GM23338 (cell line): ENCODE results near the gene HNF4A. TPM values are rescaled to one million over a fixed set of nuclear protein-coding genes. Genes with fewer than 3 reads are reported as not detected.

Experiments
- ATAC-seq: fragments of 200-7000 bp; cut with Tn5 transposase; 3 replicates; pipeline ENCODE4 v1.9.1; 2020
- DNase-seq: peaks from one replicate; pipeline ENCODE4 v3.0.0-alpha.2; 2015; ENCODE audit warnings: low spot score
- H2AFZ ChIP-seq: fragments of 200-600 bp; sonication (generic); 2 replicates; pipeline ENCODE4 v1.8.0; 2016; ENCODE audit warnings: antibody characterized with exemption, mild to moderate bottlenecking, moderate library complexity
- H3F3A ChIP-seq: fragments of 200-600 bp; sonication (generic); replicated peaks from 2 replicates; pipeline ENCODE4 v1.8.0; 2017; ENCODE audit warnings: antibody characterized with exemption, mixed run types, low read depth
- H3K27ac ChIP-seq: fragments of 200-600 bp; sonication (generic); 2 replicates; pipeline ENCODE4 v1.6.1; 2016; ENCODE audit warnings: low read depth
- H3K27me3 ChIP-seq: fragments of 200-600 bp; sonication (generic); 2 replicates; pipeline ENCODE4 v1.8.0; 2016; ENCODE audit warnings: mild to moderate bottlenecking, mixed run types, moderate library complexity; ENCODE audit not compliant: insufficient read depth
- H3K36me3 ChIP-seq: fragments of 200-600 bp; sonication (generic); 2 replicates; pipeline ENCODE4 v1.8.0; 2016; ENCODE audit warnings: mild to moderate bottlenecking; ENCODE audit not compliant: insufficient read depth
- H3K4me1 ChIP-seq: fragments of 200-600 bp; sonication (generic); 2 replicates; pipeline ENCODE4 v1.8.0; 2016; ENCODE audit warnings: mild to moderate bottlenecking, moderate library complexity; ENCODE audit not compliant: insufficient read depth
- H3K4me2 ChIP-seq: fragments of 200-600 bp; sonication (generic); 2 replicates; pipeline ENCODE4 v1.7.1; 2017; ENCODE audit warnings: mixed run types
- H3K4me3 ChIP-seq: fragments of 200-600 bp; sonication (generic); 2 replicates; pipeline ENCODE4 v1.6.1; 2016; ENCODE audit warnings: mixed run types
- H3K79me2 ChIP-seq: fragments of 200-600 bp; sonication (generic); replicated peaks from 2 replicates; pipeline ENCODE4 v1.8.0; 2017; ENCODE audit warnings: mild to moderate bottlenecking; ENCODE audit not compliant: insufficient read depth
- H3K9me2 ChIP-seq: fragments of 200-600 bp; sonication (generic); 2 replicates; pipeline ENCODE4 v1.8.0; 2017; ENCODE audit not compliant: insufficient read depth
- H4K20me1 ChIP-seq: fragments of 200-600 bp; sonication (generic); replicated peaks from 2 replicates; pipeline ENCODE4 v1.8.0; 2017; ENCODE audit warnings: mild to moderate bottlenecking; ENCODE audit not compliant: insufficient read depth
- H3K27ac Mint-ChIP-seq: 2 replicates; pipeline ENCODE4 v1.8.0; 2020; ENCODE audit warnings: inconsistent platforms, mild to moderate bottlenecking, moderate library complexity, mixed read lengths
- H3K27me3 Mint-ChIP-seq: 3 replicates; pipeline ENCODE4 v1.8.0; 2022; ENCODE audit warnings: low read depth, mild to moderate bottlenecking, moderate library complexity, mixed read lengths, inconsistent platforms; ENCODE audit not compliant: insufficient read depth, poor library complexity
- H3K36me3 Mint-ChIP-seq: 3 replicates; pipeline ENCODE4 v1.8.0; 2021; ENCODE audit warnings: low read depth, mild to moderate bottlenecking, inconsistent platforms, moderate library complexity, mixed read lengths
- H3K4me1 Mint-ChIP-seq: 3 replicates; pipeline ENCODE4 v1.8.0; 2020; ENCODE audit warnings: mild to moderate bottlenecking, inconsistent platforms, mixed read lengths
- H3K4me3 Mint-ChIP-seq: 3 replicates; pipeline ENCODE4 v1.8.0; 2021; ENCODE audit warnings: moderate library complexity, mild to moderate bottlenecking, inconsistent platforms, mixed read lengths
- H3K9me3 Mint-ChIP-seq: 3 replicates; pipeline ENCODE4 v1.8.0; 2020; ENCODE audit warnings: moderate library complexity, mild to moderate bottlenecking, inconsistent platforms, mixed read lengths
- CREB1 ChIP-seq: fragments of 250-450 bp; sonication (Bioruptor Pico); IDR thresholded peaks from 2 replicates; pipeline ENCODE4 v1.5.0; 2020; ENCODE audit warnings: low read depth, mild to moderate bottlenecking, moderate library complexity
- CTCF ChIP-seq, 2 experiments: fragments of 200-600 bp in 1 of 2; sonication (generic) in 1 of 2; conservative IDR thresholded peaks; 2 replicates each; pipeline versions ENCODE4 v1.5.1 to v1.6.1; 2016 to 2017; ENCODE audit warnings: antibody characterized with exemption in 2 of 2, low read depth in 2 of 2, mild to moderate bottlenecking in 2 of 2, moderate library complexity in 1 of 2
- ETS1 ChIP-seq: IDR thresholded peaks from 2 replicates; pipeline ENCODE4 v1.6.1; 2016; ENCODE audit warnings: antibody characterized with exemption
- EZH2 ChIP-seq: fragments of 200-600 bp; sonication (generic); IDR thresholded peaks from one replicate; pipeline ENCODE4 v1.8.0; 2017; ENCODE audit warnings: antibody characterized with exemption, mild to moderate bottlenecking, low read depth; ENCODE audit not compliant: unreplicated experiment
- EZH2phosphoT487 ChIP-seq: fragments of 200-600 bp; sonication (generic); IDR thresholded peaks from one replicate; pipeline ENCODE4 v1.8.1; 2018; ENCODE audit warnings: antibody characterized with exemption; ENCODE audit not compliant: unreplicated experiment
- JUNB ChIP-seq: IDR thresholded peaks from one replicate; pipeline ENCODE4 v1.6.1; 2016; ENCODE audit warnings: antibody characterized with exemption; ENCODE audit not compliant: unreplicated experiment
- NANOG ChIP-seq: IDR thresholded peaks from 2 replicates; pipeline ENCODE4 v1.6.1; 2016; ENCODE audit warnings: antibody characterized with exemption, borderline replicate concordance
- POLR2AphosphoS5 ChIP-seq: IDR thresholded peaks from 2 replicates; pipeline ENCODE4 v1.6.1; 2016; ENCODE audit warnings: antibody characterized with exemption, low read depth
- REST ChIP-seq: IDR thresholded peaks from one replicate; pipeline ENCODE4 v1.6.1; 2018; ENCODE audit warnings: antibody characterized with exemption; ENCODE audit not compliant: unreplicated experiment
- STAT1 ChIP-seq: IDR thresholded peaks from one replicate; pipeline ENCODE4 v1.6.1; 2016; ENCODE audit warnings: antibody characterized with exemption; ENCODE audit not compliant: unreplicated experiment
- ZNF114 ChIP-seq: fragments of 250-450 bp; sonication (Bioruptor Pico); IDR thresholded peaks from 2 replicates; pipeline ENCODE4 v1.5.0; 2020; ENCODE audit warnings: mild to moderate bottlenecking, moderate library complexity
- ZNF331 ChIP-seq: fragments of 250-450 bp; sonication (Bioruptor Pico); IDR thresholded peaks from 2 replicates; pipeline ENCODE4 v1.5.0; 2020; ENCODE audit warnings: low read depth, mild to moderate bottlenecking, moderate library complexity
- polyA plus RNA-seq: library from polyadenylated mRNA; unstranded; fragments of >200 nt; fragmentation: Nextera tagmentation; extraction: Ambion mirVana; gene quantifications from 2 replicates; pipeline ENCODE4 v1.2.1, GENCODE V29; 2016
- total RNA-seq: library from RNA; depleted of rRNA; stranded (reverse); fragments of >200 nt; shearing (Covaris generic); gene quantifications from 2 replicates; pipeline ENCODE4 v1.2.3, GENCODE V29; 2014

The HNF4A gene
- total and polyA plus RNA-seq, 2 experiments from 2014 or later = not detected

- TF ChIP-seq CTCF (conservative IDR thresholded peaks at IDR 0.05; ENCODE audit: low read depth in 2 of 2) = no peak
- TF ChIP-seq POLR2AphosphoS5 = no peak
- TF ChIP-seq ZNF331 (CRISPR knock-in tag) = no peak
- TF ChIP-seq CREB1 (CRISPR knock-in tag) = no peak
Measured at GRCh38 chr20:44399446-44399845, 43.9 kb downstream of the HNF4A start (continued).

GRCh38 chr20:44400671-44400969 is 45.1 kb downstream of the HNF4A start:
- Histone ChIP-seq H3K4me2 (no peak overlapping the region), H3K9me2 (no peaks in the 10 kb centered on the region), H3F3A (no peaks in the 10 kb centered on the region), H3K27me3 (no peaks in the 10 kb centered on the region), H3K79me2 (no peaks in the 10 kb centered on the region), H3K27ac (no peak overlapping the region), H3K4me1 (no peaks in the 10 kb centered on the region), H4K20me1 (no peaks in the 10 kb centered on the region), H2AFZ (no peak overlapping the region), H3K4me3 (no peak overlapping the region), H3K36me3 (no peaks in the 10 kb centered on the region)
- Mint-ChIP-seq H3K36me3 (no peaks in the 10 kb centered on the region), H3K4me1 (no peaks in the 10 kb centered on the region; the same call in 2 of the 3 replicates), H3K4me3 (no peak overlapping the region), H3K9me3 (peaks cover 2% of the 10 kb centered on the region; the same call in 1 of the 3 replicates), H3K27me3 (peaks cover 7% of the 10 kb centered on the region), H3K27ac (no peak overlapping the region)
- DNase-seq (no peak), ATAC-seq (no peak)
- TF ChIP-seq ETS1 (no peak), CTCF (conservative IDR thresholded peaks at IDR 0.05; ENCODE audit: low read depth in 2 of 2) (no peak), EZH2 (no peak), CREB1 (CRISPR knock-in tag) (no peak), EZH2phosphoT487 (no peak), STAT1 (no peak), ZNF114 (CRISPR knock-in tag) (no peak), ZNF331 (CRISPR knock-in tag) (no peak), JUNB (no peak), REST (no peak), POLR2AphosphoS5 (no peak), NANOG (no peak)
